K562 (cell line): ENCODE results near the gene PLPP1. TPM values are rescaled to one million over a fixed set of nuclear protein-coding genes. Genes with fewer than 3 reads are reported as not detected.

ENCODE experiments used
- ATAC-seq: fragments of 200-7000 bp; cut with Tn5 transposase; 3 replicates; pipeline ENCODE4 v1.9.1; 2020; ENCODE audit warnings: moderate library complexity
- BruUV-seq: library from RNA; stranded (reverse); fragments of 400-500 nt; replicated peaks from 2 replicates; lab custom pipeline; 2021; lab: Mats Ljungman, UMichigan
- CTCF ChIA-PET: fragments of 300-600 bp; formaldehyde crosslinking; extraction: SDS; loops from one replicate; lab custom pipeline; 2021; ENCODE audit warnings: low intra/inter-chr PET ratio; lab: Yijun Ruan, JAX
- POLR2A ChIA-PET: fragments of 300-600, 350-650 bp; sonication (Branson Sonifier 250); formaldehyde crosslinking; extraction: SDS; loops from one replicate; lab custom pipeline; 2021; ENCODE audit warnings: antibody characterized with exemption, inconsistent platforms; lab: Yijun Ruan, JAX
- DNase-seq, 4 experiments: peaks; one replicate each; pipeline versions ENCODE4 v3.0.0 to v3.0.0-alpha.2; 2011 to 2018; ENCODE audit warnings: low spot score in 3 of 4, mixed read lengths in 3 of 4; ENCODE audit errors: extremely low read depth in 1 of 4
- FAIRE-seq: peaks from 2 replicates; lab custom pipeline; 2011; peaks lifted over from hg19 to GRCh38; lab: Jason Lieb, UNC
- H2AFZ ChIP-seq: 2 replicates; pipeline ENCODE4 v1.6.0; 2011; ENCODE audit warnings: low read depth, low read length, control low read depth, inconsistent platforms
- H3K27ac ChIP-seq: fragments of 200-600 bp; 3 replicates; pipeline ENCODE4 v1.8.0; 2011; ENCODE audit warnings: low read depth, mild to moderate bottlenecking, control low read depth, inconsistent platforms, low read length, moderate library complexity, mixed read lengths; ENCODE audit errors: extremely low read depth
- H3K27me3 ChIP-seq, 2 experiments: fragments of 300-600 bp in 1 of 2; 2 replicates in 1 of 2; 3 replicates in 1 of 2; pipeline versions ENCODE4 v1.6.0 to v1.8.0; 2011; ENCODE audit warnings: inconsistent platforms in 2 of 2, low read length in 2 of 2, mild to moderate bottlenecking in 1 of 2, mixed read lengths in 1 of 2, moderate library complexity in 1 of 2; ENCODE audit not compliant: control insufficient read depth in 2 of 2, insufficient read depth in 2 of 2
- H3K36me3 ChIP-seq: fragments of 300-600 bp; 3 replicates; pipeline ENCODE4 v1.8.0; 2011; ENCODE audit warnings: mild to moderate bottlenecking, low read length, inconsistent platforms; ENCODE audit not compliant: control insufficient read depth, insufficient read depth
- H3K4me1 ChIP-seq, 2 experiments: fragments of 200-600 bp in 1 of 2; replicated peaks in 1 of 2; 2 replicates in 1 of 2; 3 replicates in 1 of 2; pipeline versions ENCODE4 v1.5.1 to v1.8.0; 2011; ENCODE audit warnings: inconsistent platforms in 2 of 2, low read length in 2 of 2, mild to moderate bottlenecking in 1 of 2, mixed read lengths in 1 of 2, moderate library complexity in 1 of 2; ENCODE audit not compliant: control insufficient read depth in 2 of 2, insufficient read depth in 2 of 2
- H3K4me2 ChIP-seq: 2 replicates; pipeline ENCODE4 v1.6.1; 2011; ENCODE audit warnings: low read length, control low read depth, inconsistent platforms, mixed read lengths; ENCODE audit not compliant: insufficient read depth
- H3K4me3 ChIP-seq: fragments of 200-600 bp; sonication (generic), shearing (Covaris generic); 2 replicates; pipeline ENCODE4 v1.5.1; 2016; ENCODE audit warnings: control low read depth, inconsistent platforms
- H3K79me2 ChIP-seq: fragments of 200-600 bp; 3 replicates; pipeline ENCODE4 v1.8.0; 2011; ENCODE audit warnings: low read length, inconsistent platforms; ENCODE audit not compliant: control insufficient read depth, insufficient read depth
- H3K9ac ChIP-seq, 2 experiments: 2 replicates each; pipeline versions ENCODE4 v1.6.0 to v1.6.1; 2011; ENCODE audit warnings: low read depth in 2 of 2, low read length in 2 of 2, control low read depth in 1 of 2, inconsistent platforms in 1 of 2, mild to moderate bottlenecking in 1 of 2, mixed read lengths in 1 of 2; ENCODE audit not compliant: insufficient read depth in 1 of 2
- H3K9me1 ChIP-seq: one replicate; pipeline ENCODE4 v1.6.0; 2011; ENCODE audit warnings: inconsistent platforms, mild to moderate bottlenecking, low read length, moderate library complexity; ENCODE audit not compliant: control insufficient read depth, insufficient read depth
- H3K9me3 ChIP-seq: replicated peaks from 2 replicates; pipeline ENCODE4 v1.5.1; 2011; ENCODE audit warnings: low read depth, low read length, inconsistent platforms; ENCODE audit not compliant: control insufficient read depth, insufficient read depth
- H4K20me1 ChIP-seq: replicated peaks from 2 replicates; pipeline ENCODE4 v1.6.1; 2011; ENCODE audit warnings: low read length, inconsistent platforms, mixed read lengths; ENCODE audit not compliant: control insufficient read depth, insufficient read depth
- ATF1 ChIP-seq, 2 experiments: fragments of 450-650 bp in 1 of 2; IDR thresholded peaks; 2 replicates each; pipeline ENCODE4 v1.6.1; 2016; ENCODE audit warnings: missing compliant biosample characterization in 1 of 2, missing genetic modification characterization in 1 of 2
- ATF7 ChIP-seq: fragments of 450-650 bp; IDR thresholded peaks from 2 replicates; pipeline ENCODE4 v1.7.1; 2014; ENCODE audit warnings: mild to moderate bottlenecking, moderate library complexity
- JUND ChIP-seq, 2 experiments: IDR thresholded peaks; 2 replicates in 1 of 2; 3 replicates in 1 of 2; pipeline ENCODE4 v1.6.1; 2011; ENCODE audit warnings: borderline replicate concordance in 2 of 2, low read depth in 2 of 2, low read length in 2 of 2, improper control_type of control experiment in 1 of 2, missing biosample characterization in 1 of 2, missing genetic modification characterization in 1 of 2, missing genetic modification reagents in 1 of 2
- ZNF785 ChIP-seq: fragments of 250-450 bp; sonication (Bioruptor Pico); IDR thresholded peaks from 2 replicates; pipeline ENCODE4 v1.4.0; 2020; ENCODE audit warnings: mild to moderate bottlenecking
- ZZZ3 ChIP-seq: fragments of 450-650 bp; IDR thresholded peaks from 2 replicates; pipeline ENCODE4 v1.6.1; 2016; ENCODE audit warnings: antibody characterized with exemption, mild to moderate bottlenecking, moderate library complexity
- WGBS: fragments of 100-300 bp; shearing (Covaris generic); methylation state at CpG from one replicate; pipeline ENCODE4 v1.1.6; 2016; ENCODE audit warnings: low coverage, mixed read lengths; ENCODE audit not compliant: insufficient coverage; ENCODE audit errors: missing lambda C conversion rate; 5-methylcytosine and 5-hydroxymethylcytosine counted together
- in situ Hi-C: fragments of 300-500 bp; cut with MboI; formaldehyde crosslinking; loops from 4 replicates; pipeline ENCODE4 v1.15.0; 2018; ENCODE audit warnings: inconsistent platforms, mixed read lengths
- intact Hi-C: fragments of 100-400 bp; cut with micrococcal nuclease; formaldehyde crosslinking; loops from 2 replicates; pipeline ENCODE4 v1.14.2; 2022
- polyA plus RNA-seq, 8 experiments: library from polyadenylated mRNA; depleted of rRNA in 4 of 8; stranded (reverse) in 5 of 8; unstranded in 3 of 8; fragments of >200 nt; fragmentation: Nextera tagmentation in 2 of 8; fragmentation: Illumina TruSeq in 1 of 8; extraction: Ambion mirVana in 2 of 8; extraction: Trizol in 1 of 8; gene quantifications; 2 replicates each; pipeline versions ENCODE4 v1.2.1 to v1.2.3, GENCODE V29; 2011 to 2014; ENCODE audit warnings: inconsistent platforms in 1 of 8, missing spikeins in 1 of 8
- total RNA-seq, 7 experiments: library from RNA; depleted of rRNA in 6 of 7; stranded (reverse); fragments of >200 nt in 6 of 7; fragmentation: Illumina TruSeq in 2 of 7; extraction: Trizol in 2 of 7; gene quantifications; 2 replicates each; pipeline versions ENCODE4 v1.2.1 to v1.2.3, GENCODE V29; 2011 to 2021; ENCODE audit warnings: low replicate concordance in 1 of 7
- TF ChIP-seq, protein P1 (sequence below): fragments of 450-650 bp; IDR thresholded peaks from 2 replicates; pipeline ENCODE4 v1.6.1; 2014; ENCODE audit warnings: low read depth, mild to moderate bottlenecking, moderate library complexity, borderline replicate concordance
- TF ChIP-seq, protein P2 (sequence below): fragments of 250-450 bp; sonication (Bioruptor Pico); IDR thresholded peaks from 2 replicates; pipeline ENCODE4 v1.5.0; 2021; ENCODE audit warnings: mild to moderate bottlenecking, moderate library complexity
- TF ChIP-seq, protein P3 (sequence below), 2 experiments: fragments of 450-650 bp; formaldehyde crosslinking in 1 of 2; IDR thresholded peaks; 2 replicates each; pipeline versions ENCODE4 v1.4.0 to v1.6.1; 2014 to 2020; ENCODE audit warnings: mild to moderate bottlenecking in 2 of 2, borderline replicate concordance in 1 of 2, low read depth in 1 of 2

Gene PLPP1
- total and polyA plus RNA-seq, 9 of the 15 experiments (the other 6 are each of a cell fraction or from before 2014, with no cell fraction given) = 0.04 to 0.24 (median 0.04) TPM; not detected in 6

DNA sequence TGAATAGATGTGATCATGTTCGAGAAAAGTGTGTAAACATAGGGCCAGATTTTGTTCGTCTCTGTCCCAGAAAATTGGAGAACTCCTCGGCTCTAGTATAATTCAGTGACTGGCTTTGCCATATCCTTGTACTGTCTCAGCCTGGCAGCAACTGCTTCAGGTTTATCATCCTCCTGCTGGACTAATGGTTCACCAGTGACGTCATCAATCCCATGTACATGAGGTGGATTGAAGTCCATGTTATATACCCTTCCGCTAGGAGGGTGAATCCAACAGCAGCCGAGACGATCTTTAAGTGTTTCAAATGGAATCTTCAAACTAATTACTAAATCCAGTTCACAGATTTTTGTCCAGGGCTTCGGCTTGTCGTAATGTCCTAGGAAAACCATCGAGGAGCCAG lies 17.1 kb upstream of the PLPP1 start:
- Histone ChIP-seq H3K36me3 (no peaks in the 10 kb centered on the region), H4K20me1 (no peaks in the 10 kb centered on the region), H3K4me3 (no peak overlapping the region), H3K4me1 (peaks cover 0 to 3% of the 10 kb centered on the region in 2 experiments; a peak in 1 of 5 replicates), H3K27ac (no peak overlapping the region), H3K27me3 (peaks cover 12 to 13% of the 10 kb centered on the region in 2 experiments), H3K4me2 (no peak overlapping the region), H3K9me3 (no peaks in the 10 kb centered on the region), H3K79me2 (no peaks in the 10 kb centered on the region), H3K9ac (no peak overlapping the region), H2AFZ (no peak overlapping the region), H3K9me1 (no peaks in the 10 kb centered on the region)
- FAIRE-seq (peak; percentile 46), DNase-seq (no peak), ATAC-seq (no peak)
- POLR2A ChIA-PET = no interaction called here
- intact Hi-C loops (no loop called here), in situ Hi-C loops (no loop called here)
- WGBS = 8% methylated on average over 10 of the region's 10 CpGs
- CTCF ChIA-PET = no interaction called here
- no TSS peak for BruUV-seq
- TF ChIP-seq JUND (IDR thresholded peaks at IDR 0.05; ENCODE audit: borderline replicate concordance, low read depth, low read length) = 0 out of 2 replicates have a peak, but pooled peaks have one; percentile 23
- TF ChIP-seq JUND (tag; IDR thresholded peaks at IDR 0.05; ENCODE audit: borderline replicate concordance, low read depth, low read length) = peak; percentile 48; the same call in 1 of the 3 replicates
- peak; percentile 31; the same call in 1 of the 2 replicates for TF ChIP-seq ATF1 (CRISPR knock-in tag; IDR thresholded peaks at IDR 0.05)
- TF ChIP-seq ATF1 (tag; IDR thresholded peaks at IDR 0.05) = peak; percentile 85
- TF ChIP-seq, protein P1, sequence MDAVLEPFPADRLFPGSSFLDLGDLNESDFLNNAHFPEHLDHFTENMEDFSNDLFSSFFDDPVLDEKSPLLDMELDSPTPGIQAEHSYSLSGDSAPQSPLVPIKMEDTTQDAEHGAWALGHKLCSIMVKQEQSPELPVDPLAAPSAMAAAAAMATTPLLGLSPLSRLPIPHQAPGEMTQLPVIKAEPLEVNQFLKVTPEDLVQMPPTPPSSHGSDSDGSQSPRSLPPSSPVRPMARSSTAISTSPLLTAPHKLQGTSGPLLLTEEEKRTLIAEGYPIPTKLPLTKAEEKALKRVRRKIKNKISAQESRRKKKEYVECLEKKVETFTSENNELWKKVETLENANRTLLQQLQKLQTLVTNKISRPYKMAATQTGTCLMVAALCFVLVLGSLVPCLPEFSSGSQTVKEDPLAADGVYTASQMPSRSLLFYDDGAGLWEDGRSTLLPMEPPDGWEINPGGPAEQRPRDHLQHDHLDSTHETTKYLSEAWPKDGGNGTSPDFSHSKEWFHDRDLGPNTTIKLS = no peak
- TF ChIP-seq, protein P2, sequence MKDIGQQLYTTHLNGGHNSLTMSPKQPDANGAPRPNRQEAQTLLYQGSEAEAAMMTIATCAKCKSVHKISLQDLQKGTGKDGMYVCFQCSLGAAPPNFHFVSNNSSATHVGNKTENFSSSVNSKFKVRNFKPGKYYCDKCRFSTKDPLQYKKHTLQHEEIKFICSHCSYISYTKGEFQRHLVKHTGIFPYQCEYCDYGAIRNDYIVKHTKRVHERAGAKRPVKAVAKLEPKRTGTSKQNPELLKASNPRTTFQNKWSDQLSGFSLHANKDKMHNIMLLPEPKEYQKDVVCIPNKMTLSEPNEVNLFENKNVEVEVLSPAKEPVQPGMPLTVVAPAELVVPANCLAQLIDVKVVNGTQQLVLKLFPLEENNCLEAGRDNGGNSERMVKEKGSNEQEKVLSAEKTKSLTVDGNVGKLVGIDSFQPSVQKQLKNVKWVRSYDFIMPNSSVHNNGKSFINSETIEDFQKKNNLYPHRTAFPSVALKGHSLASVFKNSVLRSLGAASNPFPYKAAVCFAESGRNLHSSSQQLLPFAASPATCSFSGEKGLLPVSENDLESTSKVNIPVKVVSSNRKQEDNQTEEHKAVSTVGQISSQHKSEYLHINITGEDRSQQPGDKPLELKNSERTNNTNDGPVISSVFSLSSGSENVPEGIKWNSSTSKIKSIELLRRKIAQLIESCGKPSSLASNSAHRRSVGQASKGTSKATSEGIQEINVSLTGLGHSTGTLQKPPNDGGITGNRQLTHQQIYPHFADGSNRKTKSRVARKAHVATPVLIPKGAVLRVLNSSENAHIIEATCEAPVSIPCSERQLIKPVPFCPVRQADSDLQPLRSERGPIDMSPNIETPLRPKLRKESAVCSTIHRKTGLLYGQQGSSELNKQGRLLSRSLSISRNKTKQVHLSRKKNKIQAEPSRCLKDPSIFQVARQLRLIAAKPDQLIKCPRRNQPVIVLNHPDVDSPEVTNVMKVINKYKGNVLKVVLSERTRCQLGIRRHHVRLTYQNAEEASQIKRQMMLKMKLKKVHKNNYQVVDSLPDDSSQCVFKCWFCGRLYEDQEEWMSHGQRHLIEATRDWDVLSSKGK (CRISPR knock-in tag) = no peak
- TF ChIP-seq ZNF785 (CRISPR knock-in tag) = no peak
- TF ChIP-seq, protein P3, sequence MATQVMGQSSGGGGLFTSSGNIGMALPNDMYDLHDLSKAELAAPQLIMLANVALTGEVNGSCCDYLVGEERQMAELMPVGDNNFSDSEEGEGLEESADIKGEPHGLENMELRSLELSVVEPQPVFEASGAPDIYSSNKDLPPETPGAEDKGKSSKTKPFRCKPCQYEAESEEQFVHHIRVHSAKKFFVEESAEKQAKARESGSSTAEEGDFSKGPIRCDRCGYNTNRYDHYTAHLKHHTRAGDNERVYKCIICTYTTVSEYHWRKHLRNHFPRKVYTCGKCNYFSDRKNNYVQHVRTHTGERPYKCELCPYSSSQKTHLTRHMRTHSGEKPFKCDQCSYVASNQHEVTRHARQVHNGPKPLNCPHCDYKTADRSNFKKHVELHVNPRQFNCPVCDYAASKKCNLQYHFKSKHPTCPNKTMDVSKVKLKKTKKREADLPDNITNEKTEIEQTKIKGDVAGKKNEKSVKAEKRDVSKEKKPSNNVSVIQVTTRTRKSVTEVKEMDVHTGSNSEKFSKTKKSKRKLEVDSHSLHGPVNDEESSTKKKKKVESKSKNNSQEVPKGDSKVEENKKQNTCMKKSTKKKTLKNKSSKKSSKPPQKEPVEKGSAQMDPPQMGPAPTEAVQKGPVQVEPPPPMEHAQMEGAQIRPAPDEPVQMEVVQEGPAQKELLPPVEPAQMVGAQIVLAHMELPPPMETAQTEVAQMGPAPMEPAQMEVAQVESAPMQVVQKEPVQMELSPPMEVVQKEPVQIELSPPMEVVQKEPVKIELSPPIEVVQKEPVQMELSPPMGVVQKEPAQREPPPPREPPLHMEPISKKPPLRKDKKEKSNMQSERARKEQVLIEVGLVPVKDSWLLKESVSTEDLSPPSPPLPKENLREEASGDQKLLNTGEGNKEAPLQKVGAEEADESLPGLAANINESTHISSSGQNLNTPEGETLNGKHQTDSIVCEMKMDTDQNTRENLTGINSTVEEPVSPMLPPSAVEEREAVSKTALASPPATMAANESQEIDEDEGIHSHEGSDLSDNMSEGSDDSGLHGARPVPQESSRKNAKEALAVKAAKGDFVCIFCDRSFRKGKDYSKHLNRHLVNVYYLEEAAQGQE (IDR thresholded peaks at IDR 0.05; ENCODE audit: borderline replicate concordance) = no peak
- TF ChIP-seq, protein P3 (CRISPR knock-in tag; IDR thresholded peaks at IDR 0.05; ENCODE audit: low read depth) = no peak
- peak; percentile 84; the same call in 1 of the 2 replicates for TF ChIP-seq ATF7
- no peak for TF ChIP-seq ZZZ3
